Suppressor macrophage treated with lipopolysaccharide for 1 hour (primary cell): ENCODE measurements around the gene ARHGEF28.

ENCODE experiments used
- DNase-seq, 3 donors: peaks; one replicate each; pipeline ENCODE4 v3.0.0-alpha.2; 2020 to 2022

The ARHGEF28 gene

DNA sequence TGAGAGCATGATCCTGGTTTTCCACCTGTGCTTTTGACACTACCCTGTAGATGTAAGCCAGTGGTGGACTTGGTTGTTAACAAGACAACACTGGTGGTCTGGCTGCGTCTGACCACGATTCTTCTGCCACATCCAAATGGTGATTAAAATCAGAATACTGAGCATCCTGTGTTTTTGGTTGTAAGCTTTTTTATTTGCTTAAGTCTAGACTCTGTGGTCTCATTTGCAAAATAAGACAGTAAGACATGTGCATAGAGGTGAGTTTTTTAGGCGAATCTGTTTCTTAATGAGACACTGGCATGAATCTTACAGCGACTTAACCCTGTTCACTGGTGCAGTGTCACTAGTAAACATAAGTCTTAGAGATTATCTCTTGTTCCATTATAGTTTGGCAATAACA, 165.4 kb downstream of the ARHGEF28 start:
- peak in 1 of 3 donors; percentile 3 for DNase-seq

DNA sequence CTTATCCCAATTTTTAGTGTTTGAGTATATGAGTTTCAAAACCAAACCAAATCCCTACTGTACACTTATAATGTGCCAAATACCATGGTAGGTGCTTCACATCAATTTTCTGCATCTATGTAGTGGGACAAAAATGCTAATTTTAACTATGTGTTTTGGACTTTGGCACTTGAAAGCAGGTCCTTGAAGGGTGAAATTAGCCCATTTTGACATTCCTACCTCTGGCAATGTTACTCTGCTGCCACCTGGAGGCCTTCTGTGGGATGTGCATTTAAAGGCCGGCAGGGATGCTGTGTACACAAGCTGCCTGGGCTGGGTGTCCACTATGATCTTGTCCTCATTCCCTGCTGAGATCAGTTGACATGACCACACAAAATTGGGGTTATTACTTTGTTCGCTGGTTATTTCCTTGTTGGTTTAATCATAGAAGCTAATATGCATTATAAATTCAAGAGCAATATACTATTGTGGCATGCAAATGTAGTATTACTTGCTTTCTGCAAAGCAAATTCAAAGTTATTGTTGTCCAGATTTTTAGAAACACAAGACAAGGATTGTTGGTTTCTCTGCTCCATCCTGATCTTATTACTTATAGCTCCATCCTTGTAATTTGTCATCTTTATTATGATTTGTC, 166.8 kb downstream of the ARHGEF28 start:
- DNase-seq, result peak; percentile 71 to 81 (median 75)

DNA sequence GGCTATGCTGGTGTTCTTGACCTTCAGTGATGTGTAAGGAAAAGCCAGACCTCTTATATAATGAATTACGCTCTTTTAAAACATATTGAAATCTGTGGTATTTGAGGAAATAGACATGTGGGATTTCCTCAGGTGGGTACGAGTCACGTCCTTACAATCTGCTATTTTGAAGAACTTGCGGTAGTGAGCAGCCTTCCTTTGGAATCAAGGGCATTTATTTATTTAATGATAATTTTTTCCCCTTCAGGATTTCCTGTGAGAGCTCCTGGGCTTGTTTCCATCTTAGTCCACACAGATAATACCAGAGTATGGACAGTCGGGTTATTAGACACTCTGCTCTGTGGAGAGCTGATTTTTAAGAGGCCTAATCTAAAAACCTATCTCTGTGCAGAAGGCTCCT, 167.9 kb downstream of the ARHGEF28 start:
- DNase-seq, result peak in 1 of 3 donors; percentile 19

DNA sequence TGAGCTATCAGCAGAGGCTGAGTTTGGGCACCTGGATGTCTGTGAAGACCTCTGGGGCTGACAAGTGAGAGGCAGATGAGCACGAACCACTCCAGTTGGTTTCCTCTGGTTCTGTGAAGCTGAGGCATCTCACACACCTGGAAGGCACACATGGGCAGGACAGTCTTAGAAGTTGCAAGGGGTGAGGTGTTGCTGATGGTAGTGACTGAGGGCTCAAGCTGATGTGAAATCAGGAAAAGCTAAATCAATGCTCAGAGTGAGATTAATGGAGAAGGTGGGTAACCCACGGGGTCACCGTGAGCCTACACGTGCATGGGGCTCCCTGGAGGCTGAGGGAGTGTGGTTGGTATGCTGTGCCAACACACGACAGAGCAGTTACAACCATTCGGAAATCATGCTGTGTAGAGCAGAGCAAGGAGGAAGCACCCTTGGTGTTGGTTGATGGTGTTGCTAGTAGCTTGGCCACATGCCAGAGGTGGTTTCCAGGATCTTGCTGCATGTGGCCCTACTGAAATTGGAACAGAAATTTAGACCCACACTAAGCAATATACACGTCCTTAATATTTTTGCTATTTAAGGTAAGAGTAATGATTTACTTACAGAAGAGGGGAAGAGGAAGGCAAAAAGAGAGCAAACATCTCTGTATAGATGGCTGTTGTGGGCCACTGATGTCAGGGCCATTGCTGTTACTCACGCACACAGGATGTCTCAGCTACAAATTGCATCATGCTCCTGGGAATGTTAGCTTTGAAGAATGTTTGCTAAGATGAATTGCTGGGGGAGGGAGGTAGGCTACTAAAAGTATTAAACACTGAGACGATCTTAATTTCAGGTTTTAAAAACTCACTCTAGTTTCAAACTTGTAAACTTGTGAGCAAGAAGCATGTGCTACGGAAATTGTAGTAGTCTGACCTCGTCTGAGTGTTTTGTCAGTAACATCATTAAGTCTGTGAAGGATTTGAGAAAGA, 170.5 kb downstream of the ARHGEF28 start:
- peak; percentile 78 to 86 (median 79) for DNase-seq

DNA sequence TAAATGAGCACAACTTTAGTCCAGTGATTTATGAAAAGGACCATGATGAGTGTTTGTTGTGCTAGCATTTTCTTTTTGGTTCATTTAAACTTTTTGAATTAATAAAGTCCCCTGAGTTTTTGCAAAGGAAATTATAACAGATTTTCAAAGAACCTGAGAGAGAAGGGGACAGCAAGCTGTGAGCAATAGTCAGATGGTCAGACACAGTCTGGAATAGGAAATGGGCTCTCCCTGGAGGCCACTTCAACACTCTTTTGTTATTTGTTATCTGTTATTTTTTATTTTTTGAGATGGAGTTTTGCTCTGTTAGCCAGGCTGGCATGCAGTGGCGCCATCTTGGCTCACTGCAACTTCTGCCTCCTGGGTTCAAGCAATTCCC, 171.1 kb downstream of the ARHGEF28 start:
- DNase-seq, result no peak

DNA sequence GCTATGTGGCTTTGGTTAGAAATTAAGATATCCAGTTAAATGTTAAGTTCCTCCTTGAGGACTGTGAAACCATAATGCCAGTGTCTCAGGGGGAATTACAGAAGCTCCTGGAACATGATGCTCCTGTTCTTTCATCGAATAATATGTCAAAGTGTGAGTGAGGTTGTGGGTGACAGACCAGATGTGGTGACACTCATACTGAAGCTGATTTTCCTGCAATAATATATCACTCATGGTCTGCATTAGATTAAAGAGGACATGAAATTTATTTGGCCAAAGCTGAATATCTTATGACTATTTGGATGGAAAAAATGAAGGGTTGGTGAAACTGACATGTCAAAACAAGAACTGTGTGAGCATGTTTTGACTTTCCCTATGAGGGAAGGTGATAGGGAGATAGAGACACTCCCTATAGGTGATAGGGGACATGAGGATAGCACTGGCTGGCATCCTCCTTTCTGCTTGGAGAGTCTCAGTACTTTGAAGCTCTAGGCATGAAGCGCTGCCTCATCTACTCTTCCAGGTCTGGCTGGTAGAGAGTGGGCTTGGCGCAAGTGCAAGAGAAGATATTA, 173.5 kb downstream of the ARHGEF28 start:
- DNase-seq, result no peak

DNA sequence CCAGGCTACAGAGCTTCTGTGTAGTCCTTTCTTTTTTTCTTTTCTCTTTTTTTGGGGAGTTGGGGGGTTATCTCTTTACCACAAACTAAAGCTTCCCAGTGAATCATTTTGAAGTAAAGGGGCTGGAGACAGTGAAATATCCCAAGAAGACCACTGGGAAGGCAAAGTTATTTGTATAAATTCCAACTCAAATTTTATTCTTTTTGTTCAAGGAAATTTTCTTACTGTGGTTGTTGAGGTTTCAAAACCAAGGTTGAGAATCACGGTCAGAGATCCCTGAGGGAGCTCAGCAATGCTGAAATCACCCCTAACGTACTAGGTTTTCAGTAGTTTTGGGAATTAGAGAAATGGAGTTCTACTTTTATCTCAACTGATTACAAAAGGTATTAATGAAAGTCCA, 175.7 kb downstream of the ARHGEF28 start:
- no peak for DNase-seq

DNA sequence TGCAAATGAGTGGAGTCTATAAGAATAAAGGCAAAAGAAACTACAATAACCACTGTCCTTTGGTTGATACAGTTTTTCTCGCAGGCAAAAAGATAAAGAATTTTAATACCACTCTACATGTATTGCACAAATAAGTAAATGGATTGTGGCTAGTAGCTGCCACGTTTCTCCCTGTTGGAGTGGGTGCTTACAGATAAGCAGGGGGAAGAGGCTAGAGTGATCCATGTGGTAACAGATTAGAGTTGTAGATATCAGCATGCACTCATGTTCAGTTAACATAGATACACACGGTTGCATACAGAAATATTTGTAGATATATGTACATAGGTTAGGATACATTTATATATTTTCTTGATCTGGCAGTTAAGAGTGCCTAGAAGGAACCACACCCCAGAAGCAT, 179.5 kb downstream of the ARHGEF28 start:
- no peak for DNase-seq

DNA sequence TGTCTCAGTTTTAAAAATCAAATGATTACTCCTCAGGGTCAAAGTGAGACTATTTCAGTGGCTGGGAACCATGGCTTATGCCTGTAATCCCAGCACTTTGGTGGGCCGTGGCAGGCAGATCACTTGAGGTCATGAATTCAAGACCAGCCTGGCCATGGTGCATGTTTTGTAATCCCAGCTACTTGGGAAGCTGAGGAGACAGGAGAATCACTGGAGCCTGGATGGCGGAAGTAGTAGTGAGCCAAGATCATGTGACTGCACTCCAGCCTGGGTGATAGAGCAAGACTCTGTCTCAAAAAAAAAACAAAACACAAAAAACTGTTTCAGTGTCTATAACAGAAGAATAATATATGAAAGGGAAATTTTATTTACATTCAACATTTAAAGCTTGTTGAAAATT, 182.9 kb downstream of the ARHGEF28 start:
- DNase-seq, result no peak

DNA sequence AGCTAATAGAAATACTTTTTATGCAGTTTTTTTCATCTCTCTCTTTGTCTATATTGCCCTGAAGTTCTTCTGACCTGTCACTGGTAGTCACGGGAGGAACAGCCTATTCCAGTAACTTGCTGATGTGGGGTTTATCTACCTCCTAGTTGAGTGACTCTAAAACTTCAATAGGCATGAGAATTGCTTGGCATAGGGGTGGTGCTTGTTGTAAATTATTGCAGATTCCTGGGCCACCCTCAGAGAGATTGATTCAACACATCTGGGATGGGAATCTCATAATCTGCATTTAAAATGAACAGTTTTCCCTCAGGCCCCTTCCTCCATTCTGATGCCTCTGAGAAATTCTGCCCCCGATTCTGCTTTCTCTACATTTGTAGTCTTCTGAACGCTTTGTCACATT, 184.4 kb downstream of the ARHGEF28 start:
- no peak for DNase-seq

DNA sequence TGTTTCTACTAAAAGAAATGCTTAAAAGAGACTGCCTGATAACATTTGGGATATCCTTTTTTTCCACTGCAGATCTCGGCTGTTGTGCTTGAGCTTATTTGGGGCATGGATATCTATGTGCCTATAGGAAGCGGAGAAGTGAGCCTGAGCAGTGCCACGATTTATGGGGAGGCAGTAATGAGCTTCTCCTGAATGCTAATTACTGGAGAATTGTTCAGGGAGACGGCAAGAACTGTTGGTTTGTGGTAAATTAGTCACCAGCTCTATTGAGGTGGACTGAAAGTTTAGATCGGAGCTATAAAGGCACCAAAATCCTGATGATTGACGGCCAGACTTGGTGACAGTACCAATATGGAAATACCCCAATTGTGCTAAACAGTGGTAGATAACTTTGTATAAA, 186.5 kb downstream of the ARHGEF28 start:
- no peak for DNase-seq

DNA sequence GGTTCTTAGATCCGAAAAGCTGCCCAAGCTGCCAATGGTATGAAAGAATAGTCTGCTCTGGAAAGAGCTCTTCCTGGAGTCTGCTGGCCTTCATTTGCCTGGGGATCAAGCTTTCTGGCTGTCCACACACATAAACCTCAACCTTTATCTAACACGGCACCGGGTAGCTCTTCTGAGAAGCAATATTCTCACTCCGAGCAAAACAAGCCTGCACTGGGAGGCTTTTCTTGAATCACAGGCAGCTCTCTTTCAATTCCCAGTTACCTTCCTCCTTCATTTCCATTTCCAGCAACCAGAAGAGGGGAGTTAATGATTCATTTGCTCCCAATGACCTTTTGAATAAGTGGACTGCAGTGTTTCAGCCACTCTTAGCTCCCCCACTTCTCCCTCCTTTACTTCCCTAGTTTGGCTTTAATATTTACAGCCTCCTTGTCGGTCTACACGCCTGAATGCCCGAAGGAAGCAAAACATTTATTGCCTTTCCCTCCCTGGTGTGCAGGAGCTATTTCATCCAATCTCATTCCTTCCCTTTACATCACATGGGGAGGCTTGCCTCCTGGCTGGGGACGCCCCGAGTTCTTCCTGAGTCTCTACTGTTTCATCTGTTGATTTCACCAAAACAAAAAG, 187.1 kb downstream of the ARHGEF28 start:
- no peak for DNase-seq

DNA sequence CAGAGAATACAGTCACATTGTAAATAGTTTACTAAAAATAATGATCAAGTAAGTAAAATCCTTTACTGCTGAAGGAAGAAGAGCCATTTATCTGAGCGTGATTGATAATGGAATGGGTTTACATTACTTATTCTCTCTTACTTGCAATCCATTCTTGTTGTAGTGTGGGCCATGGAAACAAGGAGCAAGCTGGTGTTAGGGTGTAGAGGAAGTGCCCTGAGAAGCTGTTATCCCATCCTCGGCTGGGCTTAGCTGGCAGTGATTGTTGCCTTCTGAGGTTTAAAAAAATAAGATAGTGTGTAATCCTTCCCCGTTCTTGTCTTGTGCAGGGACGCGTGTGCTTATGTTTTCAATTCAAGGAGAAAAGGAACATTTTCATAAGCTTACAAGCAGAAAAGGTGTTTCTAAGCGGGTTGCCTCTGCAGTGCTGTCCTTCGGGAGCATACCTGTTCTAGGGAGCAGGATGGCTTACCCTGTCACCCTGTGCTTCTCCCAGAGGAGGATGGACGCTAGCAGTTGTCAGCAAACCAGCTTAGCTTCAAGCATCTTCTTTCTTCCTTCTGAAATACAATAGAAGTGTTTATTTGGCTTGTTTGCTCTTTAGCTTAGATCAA, 188.3 kb downstream of the ARHGEF28 start:
- DNase-seq, result no peak

DNA sequence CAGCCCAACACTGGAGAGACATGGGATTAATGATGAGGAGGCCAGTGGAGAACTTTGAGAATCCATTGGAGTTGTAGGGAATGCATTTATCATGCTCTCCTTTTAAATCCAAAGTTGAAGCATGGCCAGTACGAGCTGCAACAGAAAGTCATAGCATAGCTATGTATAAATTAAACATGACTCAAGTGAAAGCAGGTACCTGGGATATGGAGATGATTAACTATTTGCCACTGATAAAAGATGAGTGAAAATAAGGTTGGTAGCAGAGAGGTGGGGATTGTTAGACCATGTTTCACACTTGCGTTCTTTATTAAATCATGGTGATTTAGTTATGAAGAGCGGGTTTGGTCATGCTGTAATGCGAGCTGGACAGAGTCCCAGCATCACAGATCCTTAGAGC, 189.6 kb downstream of the ARHGEF28 start:
- no peak for DNase-seq

DNA sequence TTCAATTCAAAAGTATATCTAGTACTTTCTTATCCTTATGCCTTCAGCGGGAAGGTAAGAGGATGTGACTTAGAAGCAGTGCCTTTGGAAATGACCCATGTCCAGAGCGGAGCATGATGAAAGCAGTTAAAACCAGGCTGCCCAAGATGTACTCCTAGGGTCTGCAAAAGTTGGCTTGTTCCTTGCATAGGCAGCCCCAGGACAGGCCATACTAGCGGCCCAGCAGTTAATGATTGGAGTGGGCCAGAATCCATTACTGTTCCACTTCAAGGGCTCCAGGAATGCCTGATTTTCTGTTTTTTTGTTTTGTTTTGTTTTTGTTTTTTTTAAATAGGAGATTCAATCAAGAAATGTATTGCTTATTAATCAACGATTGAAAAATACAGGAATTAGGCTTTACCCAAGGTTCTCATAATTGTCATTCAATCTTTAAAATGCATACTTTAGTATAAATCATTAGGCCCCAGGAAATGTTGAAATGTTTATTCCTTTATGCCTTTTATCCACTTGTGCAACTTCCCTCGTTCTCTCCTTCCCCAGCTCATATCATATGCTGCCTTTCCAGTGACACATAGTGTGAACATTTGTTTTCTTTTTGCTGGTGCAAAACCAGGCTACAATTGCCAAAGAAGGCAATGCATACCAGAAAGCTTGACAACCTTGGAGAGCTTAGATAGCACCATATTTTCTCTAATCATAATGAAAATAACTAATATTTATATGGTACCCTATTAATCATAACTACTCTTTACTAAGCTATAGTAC, 190.8 kb downstream of the ARHGEF28 start:
- no peak for DNase-seq

DNA sequence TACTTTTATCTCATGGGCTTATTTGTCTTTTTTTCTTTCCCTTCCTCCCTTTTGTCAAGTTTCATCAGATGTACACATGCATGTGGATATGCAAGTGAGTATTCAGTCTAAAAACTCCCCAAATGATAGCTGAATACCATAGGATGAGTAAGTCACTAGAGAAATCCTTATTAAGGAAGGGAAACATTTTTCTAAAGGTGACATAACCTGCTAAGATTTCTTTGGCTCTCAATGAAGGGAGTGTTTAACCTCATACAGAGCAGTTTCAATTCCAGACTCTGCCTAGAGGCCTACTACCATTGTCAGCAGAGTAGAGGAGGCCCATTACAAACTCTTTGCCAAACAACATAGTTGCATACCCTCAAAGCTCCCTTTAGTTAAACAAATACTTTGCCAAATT, 192.4 kb downstream of the ARHGEF28 start:
- DNase-seq, result no peak

DNA sequence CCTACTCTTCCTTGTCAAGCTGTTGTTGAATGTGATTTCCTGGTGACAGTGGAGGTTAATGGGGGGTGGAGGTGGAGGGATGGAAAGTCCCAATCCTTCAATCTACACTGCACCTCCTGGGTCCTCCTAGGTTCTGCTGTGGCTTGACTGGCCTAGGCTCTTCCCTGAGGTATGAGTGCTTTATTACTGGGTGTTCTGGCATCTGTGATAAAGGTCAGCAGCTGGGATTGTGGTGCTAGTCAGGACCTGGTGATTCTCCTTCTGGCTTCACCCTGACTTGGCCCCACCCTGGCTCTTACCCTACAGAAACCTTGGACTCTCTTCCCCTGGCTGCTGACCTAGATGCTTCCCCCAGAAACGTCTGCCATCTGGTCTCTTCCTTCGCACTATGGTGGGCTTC, 194.3 kb downstream of the ARHGEF28 start:
- DNase-seq, result no peak

DNA sequence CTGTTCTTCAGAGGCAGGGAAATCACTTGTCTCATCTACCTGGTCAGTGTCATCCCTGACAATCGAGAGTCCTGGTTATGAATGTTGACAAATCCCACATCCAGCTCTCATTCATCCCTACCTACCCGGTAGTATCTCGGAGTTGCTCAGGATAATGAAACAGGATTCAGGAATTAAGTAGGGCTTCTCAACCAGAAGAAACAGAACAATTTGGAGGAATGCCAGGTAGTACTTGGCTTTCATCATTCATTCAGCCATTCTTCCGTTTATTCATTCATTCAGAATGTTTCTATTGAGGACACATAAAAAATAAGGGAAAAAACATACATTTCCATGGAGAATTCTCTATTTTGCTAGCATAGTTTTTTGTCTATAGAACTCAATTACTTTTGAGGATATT, 195.0 kb downstream of the ARHGEF28 start:
- DNase-seq, result no peak

DNA sequence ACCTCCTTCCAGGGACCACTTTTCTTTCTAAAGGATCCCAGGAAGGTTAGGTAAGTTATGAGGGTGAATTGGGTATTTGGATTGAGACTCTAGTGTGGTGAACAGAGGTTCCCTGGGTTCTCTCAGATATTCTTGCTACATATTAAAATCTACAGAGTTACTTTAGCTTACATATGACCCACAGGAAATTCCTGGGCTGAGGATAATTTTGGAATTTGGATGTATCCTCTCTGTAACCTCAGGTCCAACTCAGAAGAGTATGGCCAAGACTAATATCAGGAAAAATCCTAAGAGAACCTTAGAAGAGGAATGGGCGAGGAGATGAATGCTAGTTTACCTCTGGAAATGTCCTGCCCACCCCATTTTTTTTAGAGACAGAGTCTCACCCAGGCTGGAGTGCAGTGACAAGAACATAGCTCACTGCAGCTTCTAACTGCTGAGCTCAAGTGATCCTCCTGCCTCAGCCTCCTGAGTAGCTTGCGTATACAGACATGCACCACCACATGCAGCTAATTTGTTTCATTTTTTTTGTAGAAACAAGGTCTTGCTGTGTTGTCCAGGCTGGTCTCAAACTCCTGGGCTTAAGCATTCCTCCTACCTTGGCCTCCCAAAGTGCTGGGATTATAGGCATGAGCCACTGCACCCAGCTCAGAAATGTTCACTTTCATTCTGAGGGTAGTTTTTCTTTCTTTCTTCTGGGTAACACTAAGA, 196.4 kb downstream of the ARHGEF28 start:
- no peak for DNase-seq

DNA sequence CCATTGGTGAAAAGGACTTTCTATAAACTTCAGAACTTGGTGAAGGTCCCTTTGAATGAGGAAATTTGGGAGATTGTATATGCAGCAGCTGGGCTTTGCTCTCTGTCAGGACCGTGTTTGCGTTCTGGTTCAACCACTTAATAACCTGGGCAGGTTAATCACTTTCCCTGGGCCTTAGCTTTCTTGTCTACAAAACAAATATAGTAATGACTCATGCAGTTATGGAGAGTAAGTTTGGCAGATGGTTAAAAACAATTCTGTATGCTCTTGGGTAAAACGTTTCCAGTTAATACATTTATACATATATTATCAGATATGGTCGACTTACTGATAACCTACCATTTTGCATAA, 197.0 kb downstream of the ARHGEF28 start:
- DNase-seq, result no peak

DNA sequence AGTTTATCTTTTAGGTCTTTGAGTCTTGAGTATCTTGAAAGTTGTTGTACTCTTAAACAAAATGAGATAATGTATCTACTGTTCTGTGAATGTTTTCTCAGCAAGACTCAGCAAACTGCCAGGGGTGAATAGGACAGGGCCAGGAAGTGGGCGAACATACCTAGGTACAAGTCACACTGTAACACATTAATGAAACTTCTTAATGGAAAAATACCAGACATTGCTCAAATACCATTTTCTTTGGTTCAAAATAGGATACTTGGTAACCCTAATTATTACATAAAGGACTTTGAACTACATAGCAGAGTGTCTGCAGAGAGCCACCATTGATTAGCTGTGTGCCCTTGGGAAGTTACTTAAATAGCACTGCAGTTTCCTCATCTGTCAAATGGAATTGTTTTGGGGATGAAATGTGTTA, 197.5 kb downstream of the ARHGEF28 start:
- no peak for DNase-seq

DNA sequence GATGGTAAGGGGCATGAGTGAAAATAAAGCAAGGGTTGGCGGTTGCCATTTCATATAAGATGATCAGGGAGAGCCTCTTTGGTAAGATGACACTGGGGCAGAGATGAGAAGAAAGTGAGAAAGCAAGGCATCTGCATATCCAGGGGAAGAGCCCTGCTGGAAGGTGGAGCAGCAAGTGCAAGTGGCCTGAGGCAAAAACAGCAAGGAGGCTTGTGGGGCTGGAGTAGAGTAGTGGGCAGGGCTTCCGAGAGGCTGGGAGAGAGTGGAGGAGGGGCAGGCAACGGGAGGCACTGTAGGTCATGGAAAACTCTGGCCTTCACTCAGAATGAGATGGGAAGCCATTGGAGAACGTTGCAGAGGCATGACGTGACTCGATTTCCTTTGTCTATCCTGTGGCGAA, 199.2 kb downstream of the ARHGEF28 start:
- no peak for DNase-seq
